DMS53 (cell line): ENCODE data around the gene CD8B2.
A peak's percentile ranks its signal among the peaks of the same experiment; 100 is the strongest.
"Not testable (repeated sequence)": the region's sequence is repeated elsewhere in the genome, so short reads cannot be mapped to it uniquely, and the experiment has no call there.

Source experiments
- DNase-seq: peaks from one replicate; lab custom pipeline; 2025; lab: John Stamatoyannopoulos, UW

CD8B2 gene

DNA sequence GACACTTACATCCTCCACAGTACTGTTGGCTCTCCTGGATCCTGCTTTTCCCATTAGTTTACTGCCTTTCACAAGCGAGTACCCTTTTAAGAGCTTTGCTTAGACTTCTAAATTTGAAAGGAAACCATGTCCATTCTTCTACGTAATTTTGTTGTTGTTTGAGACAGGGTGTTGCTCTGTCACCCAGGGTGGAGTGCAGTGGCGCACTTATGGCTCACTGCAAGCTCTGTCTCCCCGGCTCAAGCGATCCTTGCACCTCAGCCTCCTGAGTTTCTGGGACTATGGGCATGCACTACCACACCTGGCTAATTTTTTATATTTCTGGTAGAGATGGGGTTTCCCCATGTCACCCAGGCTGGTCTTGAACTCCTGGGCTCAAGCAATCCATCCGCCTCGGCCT lies 24.8 kb downstream of the CD8B2 start:
- not testable (repeated sequence) for DNase-seq

DNA sequence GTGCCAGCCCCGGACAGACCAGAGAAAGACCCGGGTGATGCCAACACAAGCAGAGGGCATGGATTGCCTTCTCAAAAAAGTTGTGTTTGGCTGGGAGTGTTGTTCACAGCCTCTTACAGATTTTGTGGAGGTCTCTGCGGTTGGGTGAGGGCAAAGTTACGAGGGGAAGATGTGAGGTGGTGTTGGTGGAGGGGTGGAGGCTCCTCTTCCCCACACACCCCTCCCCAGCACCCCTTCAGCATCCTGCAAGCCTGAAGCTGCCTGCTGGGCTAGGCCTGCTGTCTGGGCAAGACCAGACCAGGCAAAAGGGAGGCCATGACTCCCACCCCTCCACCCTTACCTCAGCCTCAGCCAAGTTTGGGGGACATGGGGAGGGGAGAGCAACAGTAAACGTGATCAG lies 26.2 kb downstream of the CD8B2 start:
- DNase-seq: not testable (repeated sequence)

DNA sequence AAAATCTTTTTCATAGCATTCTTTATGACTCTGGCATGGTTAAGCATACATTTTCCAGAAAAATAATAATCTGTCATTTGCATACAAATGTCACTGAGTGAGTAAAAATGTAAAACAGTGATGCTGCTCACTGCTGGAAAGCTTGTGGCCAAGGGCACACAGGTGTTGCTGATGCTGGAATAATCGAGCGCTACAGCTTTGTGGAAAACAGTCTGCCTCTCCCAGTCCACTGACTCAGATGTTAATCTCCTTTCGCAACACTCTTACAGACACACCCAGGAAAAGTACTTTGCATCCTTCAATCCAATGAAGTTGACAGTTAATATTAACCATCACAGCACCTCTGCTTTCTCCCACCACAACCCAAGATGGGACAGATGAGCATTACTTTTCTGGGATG lies 27.7 kb downstream of the CD8B2 start:
- DNase-seq: not testable (repeated sequence)

DNA sequence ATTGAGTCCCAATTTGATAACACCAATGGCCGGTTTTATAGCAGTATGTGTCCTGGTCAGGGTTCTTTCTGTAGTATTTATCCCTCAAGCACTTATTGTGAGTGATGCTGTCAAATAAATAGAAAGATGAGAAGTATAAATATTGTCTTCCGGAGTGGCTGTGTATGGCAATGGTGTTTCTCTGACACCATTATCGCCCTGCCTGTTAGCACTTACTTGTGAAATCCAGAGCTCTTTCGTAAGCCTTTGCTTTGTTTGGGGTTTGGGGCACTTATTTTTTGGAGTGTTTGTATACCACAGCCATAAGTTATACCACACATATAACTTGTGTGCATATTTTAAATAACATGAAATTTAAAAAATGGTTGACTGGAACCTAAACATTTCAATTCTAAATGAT lies 29.3 kb downstream of the CD8B2 start:
- DNase-seq: peak; percentile 32

DNA sequence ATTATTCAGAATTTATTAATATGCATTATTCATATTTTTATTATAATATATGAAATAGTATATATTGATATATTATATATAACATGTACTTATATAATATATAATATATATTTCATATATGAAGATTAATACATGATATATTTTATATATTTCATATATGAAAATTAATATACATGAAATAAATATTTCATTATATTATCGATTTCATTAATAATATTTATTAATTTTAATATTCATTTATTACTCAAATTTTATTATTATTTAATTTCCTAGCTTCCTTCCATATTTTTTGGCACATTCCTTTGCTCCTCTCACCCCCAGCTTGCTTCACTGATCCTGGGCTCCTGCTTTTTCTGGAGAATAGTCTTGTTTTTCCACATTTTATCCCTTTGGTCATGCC lies 29.7 kb downstream of the CD8B2 start:
- no peak for DNase-seq

DNA sequence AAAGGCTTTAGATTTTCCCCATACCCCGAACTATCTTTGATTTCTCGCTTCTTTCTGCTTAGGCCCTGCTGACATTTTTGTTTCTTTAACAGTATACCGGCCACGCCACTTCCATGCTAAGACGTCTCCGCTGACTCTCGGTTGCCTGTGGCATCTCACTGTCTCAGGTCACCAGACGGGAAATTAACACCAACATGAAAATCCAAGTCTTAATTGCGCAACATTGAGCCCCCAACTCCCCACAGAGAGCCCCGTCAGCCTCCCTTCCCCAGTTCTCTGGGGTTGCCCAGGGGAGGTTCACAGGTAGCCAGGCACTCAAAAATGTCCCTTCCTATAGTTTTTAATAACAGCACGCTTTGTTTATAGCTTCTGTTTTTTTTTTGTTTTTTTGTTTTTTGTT lies 30.2 kb downstream of the CD8B2 start:
- DNase-seq: no peak

DNA sequence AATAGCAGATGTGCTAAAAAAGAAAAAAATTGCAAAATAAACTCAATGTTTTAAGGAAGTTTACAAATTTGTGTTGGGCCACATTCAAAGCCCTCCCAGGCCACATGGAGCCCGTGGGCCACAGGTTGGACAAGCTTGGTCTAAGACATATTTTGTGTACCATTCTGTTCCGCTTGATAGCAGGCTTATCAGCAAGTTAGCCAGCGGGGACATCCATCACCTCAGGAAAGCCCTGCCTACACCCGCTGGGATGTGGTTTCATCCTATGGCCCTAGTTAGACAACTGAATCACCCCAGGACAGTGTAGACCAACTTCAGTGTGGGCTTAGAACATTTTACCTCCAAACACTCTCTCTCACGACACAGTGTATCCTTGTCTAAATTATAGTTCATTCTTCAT lies 32.6 kb downstream of the CD8B2 start:
- no peak for DNase-seq

DNA sequence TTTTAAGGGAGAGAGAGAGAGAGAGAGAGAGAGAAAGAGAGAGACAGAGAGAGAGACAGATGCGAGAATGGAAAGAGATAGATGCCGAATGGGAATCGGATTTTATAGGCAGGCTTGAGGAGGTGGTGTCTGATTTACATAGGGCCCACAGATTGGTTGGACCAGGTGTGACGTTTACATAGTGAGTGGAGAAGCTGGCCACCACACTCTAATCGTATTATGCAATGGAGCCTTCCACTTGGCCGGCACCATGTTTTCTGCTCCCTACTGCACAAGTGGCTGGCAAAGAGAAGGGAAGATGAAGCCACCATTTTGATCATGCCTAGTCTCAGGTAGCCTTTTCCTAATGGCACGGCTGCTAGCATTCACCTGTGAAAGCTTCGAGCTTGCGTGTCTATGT lies 33.9 kb downstream of the CD8B2 start:
- DNase-seq: no peak

DNA sequence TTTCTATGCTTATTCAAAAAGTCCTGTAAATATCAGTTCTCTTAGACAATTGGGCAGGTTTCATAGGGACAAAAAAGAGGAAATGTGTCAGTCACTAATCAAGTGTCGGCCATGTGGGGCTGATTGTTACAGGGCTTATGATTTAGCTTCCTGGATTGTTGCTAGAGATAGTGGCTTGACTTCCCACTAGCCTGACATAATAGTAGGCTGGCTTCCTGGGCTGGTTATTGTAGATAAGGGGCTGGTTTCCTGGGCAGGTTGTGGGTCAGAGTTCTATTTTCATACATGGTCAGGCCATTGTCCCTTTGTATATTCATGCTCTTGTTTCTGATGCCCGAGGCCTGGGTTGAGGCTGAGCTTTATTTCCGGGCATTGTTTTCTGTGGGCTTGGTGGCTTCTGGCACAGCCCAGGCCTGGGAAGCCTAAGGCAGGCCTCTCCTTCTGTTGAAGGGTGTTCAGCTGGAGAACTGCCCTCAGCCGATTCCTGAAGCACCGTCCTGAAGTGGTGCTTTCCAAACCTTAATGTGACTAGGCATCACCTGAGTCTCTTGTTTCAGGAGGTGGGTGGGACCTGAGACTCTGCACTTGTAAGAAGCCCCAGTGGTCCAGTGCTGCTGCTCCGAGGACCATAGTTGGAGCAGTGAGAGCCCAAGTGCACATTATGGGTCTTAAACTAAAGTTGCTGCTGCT lies 37.0 kb downstream of the CD8B2 start:
- DNase-seq: no peak

DNA sequence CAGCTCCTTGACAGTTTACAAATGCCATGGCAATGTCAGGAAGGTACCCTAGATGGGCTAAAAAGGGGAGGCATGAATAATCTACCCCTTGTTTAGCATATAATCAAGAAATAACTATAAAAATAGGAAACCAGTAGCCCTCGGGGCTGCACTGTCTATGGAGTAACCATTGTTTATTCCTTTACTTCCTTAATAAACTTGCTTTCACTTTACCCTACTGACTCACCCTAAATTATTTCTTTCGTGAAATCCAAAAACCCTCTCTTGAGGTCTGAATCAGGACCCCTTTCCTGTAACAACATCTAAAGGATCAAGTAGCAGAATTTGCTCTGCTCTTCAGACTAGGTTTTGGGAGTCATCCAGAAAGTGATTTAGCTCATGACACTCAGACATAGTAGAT lies 43.7 kb downstream of the CD8B2 start:
- no peak for DNase-seq

DNA sequence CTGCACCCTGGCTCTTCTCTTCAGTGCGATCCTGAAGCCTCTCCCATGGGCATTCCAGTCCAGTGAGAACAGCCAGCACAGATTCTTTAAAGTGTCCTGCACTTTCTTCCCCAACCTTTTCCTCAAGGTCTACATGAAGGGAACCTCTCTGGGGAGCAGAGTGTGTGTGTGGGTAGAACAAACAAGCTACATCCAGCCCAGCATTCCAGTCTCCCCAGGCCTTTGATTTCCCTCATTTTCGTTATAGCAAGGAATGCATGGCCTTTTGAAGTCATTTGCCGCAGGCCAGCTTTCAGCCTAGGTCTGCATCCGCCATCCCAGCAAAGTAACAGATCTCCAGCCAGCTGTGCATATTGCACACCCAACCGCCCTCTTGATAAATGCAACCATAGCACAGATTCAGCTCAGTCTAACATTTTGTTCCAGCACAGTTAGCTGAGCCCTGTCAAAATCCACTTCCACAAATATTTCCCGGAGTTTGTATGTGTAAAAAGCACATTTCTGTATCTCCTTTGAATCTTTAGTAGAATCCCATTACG lies 44.6 kb downstream of the CD8B2 start:
- no peak for DNase-seq

DNA sequence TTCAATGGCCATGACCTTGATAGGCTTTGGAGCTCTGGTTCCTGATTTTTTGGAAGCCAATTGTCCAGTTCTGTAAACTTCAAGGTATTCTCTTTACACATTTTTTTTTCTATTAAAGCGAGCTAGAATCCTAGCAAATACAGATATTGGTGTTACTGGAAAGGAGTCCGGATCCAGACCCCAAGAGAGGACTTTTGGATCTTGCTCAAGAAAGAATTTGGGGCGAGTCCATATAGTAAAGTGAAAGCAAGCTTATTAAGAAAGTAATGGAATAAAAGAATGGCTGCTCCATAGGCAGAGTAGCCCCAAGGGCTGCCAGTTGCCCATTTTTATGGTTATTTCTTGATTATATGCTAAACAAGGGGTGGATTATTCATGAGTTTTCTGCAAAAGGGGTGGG lies 45.1 kb downstream of the CD8B2 start:
- no peak for DNase-seq

DNA sequence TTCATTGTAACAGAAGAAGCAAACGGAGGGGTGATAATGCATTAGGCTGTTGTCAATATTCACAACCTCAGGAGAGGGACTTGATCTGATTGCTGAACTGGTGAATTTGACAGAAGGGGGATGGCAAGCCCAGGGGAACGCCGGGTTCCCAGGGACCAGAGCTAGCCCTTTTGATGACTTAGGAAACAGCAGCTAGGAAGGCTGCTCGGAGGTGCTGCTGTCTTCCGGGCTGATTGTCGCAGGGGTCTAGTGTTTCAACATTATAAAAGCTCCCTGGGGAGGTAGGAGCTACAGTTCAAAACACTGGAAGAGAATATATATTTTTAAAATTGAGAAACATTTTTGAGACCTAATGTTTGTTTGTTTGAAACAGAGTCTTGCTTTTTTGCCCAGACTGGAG lies 47.3 kb downstream of the CD8B2 start:
- DNase-seq: no peak

DNA sequence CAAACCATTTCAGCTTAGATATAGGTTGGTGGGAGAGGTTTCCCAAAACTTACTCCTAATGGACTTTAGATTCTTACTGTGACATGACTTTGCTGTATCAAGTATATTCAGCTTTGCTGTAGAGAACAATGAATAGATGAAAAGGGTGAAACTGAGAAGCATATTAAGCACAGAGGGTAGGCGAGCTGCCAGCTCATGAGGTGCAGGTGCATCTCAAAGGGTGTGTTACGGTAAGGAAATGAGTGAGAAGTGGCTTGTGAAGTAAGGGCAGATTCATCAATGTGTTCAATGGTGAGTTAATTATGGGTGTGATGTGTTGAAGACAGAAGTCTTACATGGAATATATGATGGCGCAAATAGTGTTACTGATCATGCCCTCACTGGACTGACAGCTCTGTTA lies 49.3 kb downstream of the CD8B2 start:
- no peak for DNase-seq

DNA sequence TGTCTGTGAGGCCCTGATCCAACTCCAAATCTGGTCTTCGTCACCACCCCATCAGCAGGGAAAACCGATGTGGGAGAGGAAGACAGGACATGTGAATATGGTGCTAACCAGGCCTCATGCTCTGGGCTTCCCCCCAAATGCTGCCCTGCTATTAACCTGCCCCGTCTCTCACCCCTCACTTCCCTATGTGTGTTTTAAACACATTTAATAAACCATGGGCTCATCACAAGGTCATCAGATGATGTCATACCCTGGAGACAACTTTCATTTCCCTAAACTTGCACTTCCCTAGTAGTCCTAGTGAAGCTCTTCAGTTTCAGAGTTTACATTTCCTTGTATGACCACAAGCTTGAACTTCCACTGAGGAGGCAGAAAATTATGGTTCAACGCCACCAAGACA lies 49.9 kb downstream of the CD8B2 start:
- DNase-seq: peak; percentile 27

DNA sequence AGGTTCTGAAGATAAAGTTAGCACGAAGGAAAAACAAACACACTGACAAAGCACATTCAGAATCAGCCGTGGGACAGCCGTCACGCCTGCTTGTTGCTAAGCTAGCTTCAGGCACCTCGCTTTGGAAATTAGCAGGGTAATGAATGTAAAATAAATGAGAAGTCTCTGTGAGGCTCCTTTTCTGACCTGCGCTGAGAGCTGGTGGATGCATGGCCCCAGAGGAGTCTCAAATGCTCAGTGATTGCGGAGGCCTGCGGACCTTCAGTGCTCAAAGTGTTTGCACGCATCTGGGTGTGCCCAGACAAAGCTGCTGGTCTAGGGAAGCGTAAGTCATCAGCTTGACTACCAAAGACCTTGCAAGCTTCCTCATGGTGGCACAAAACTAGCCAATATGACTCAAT lies 50.6 kb downstream of the CD8B2 start:
- DNase-seq: no peak

DNA sequence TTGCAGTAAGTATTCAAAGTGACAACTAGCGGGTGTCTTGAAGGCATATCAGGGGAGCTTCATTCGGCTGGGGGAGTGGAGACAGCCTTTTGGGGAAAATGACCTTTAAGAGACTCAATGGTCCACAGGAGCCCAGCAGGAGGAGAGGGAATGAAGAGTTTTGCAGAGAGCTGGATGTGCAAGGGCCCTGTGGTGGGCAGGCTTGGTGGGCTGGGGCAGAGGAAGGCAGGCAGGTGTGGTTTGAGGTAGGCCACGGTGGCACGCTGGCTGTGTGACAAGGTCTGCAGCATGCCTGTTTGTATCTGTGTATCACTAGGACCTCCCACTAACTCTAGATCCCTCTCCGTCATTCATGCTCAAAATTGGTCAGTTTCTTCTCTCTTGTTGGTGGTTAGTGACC lies 53.7 kb downstream of the CD8B2 start:
- DNase-seq: no peak

DNA sequence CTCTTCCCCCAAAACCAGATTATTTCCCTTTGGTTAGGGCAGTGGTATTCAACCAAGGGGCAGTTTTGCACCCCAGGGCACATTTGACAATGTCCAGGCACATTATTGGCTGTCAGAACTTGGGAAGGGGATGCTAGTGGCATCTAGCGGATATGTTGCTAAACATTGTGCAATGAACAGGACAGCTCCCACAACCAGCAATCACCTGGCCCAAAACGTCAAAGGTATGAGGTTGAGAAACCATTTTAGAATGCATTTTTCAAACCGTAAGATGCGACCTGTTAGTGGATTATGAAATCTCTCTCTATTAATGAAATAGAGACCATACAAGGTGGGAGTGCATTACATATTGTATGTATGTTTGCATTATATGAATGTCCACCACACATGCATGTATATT lies 54.2 kb downstream of the CD8B2 start:
- no peak for DNase-seq

DNA sequence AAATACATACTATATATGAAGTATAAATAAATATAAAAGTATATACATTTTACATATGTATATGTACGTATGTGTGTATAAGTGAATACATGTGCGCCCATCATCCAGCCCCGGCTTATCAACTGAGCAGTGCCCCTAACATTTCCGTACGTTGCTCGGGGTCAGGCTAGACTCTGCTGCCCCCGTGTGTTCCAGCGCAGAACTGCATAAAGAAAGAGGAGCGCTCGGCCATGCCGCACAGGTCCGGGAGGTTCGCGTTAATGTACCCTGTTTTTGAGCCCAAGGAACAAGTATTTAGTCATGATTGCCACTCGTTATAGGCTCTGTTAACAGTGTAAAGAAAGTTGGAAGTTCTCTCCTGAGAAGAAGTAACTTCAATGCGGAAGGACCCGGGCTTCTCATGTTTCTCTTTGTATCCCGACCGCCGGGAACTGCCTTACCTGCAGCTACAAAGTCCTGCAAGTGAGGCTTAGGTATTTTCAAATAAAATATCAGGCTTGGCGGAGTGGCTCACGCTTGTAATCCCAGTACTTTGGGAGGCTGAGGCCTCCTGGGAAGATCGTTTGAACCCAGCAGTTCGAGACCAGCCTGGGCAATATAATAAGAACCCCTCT lies 55.7 kb downstream of the CD8B2 start:
- peak; percentile 87 for DNase-seq

DNA sequence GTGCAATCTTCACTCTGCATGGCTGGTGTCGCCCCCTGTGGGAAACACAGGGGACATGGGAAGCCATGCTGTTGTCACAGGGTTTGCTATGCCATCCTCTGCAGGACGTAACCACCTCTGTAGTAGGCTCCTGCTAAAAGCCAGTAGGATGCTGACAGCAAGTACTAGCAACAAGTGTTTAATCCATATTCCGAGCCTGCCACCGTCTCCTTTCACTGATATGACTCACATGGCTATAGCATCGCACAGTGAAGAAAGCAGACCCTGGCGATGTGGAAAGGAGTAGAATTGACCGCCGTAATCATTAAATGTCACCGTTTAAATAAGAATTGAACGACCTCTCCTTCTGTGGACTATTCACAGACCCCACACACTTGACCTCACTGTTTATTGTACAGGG lies 57.8 kb downstream of the CD8B2 start:
- DNase-seq: no peak

DNA sequence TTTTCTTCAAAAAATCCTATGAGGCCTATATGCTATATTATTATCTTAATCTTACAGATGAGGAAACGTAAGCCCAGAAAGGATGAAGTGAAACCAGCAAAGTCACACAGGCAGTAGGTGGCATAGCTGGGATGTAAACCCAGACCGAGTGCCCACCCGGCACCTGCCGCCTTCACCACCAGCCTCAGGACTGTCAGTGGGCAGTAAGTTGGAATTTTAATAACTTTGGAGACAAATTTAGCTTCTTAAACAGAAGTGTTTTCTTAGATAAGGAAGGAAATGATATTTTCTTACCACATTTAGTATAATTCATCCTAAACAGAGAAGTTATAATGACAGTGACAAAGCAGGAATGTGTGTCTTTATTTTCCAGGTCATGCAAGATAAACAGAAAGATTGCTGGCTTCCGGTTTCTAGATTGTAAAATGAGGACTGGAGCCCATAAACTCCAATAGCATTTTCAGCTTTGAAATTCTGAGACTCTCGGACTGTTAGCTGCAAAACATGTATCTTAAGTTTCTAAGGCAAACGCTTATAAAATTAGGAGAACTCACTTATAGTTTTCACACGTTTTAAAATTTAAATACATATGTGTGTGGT lies 59.3 kb downstream of the CD8B2 start:
- no peak for DNase-seq

DNA sequence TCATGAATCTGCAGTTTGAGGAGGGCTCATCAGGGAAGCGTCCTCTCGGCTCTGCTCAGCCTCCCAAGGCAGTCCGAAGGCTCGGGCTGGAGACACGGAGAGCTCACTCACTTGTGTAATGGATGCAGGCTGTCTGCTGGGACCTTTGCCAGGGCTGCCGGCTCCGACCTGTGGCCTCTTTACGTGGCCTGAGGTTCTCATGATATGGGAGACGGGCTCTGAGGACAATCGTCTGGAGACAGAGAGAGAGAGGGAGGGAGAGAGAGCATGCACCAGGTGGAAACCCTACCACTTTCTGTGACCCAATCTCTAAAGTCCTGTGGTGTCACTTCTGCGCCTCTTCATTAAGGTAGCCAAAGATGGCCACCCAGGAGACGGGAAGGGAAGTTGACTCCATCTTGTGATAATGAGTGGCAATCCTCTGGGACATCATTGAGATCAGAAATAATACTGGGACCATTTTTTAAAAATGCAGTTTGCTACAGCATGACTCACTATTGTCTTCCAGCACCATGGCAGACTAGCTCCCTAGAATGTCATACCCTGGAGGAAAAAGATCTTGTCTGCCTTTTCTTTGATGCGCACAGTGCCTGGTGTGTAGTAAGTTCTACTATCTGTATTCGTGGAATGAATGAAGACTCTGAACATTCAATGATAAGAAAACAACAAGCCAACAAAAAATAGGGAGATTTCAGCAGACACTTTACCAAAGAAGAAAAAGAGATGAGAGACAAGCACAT lies 60.2 kb downstream of the CD8B2 start:
- DNase-seq: no peak
